ENCODE results near the gene ZNF525.
"Not testable (repeated sequence)": the region's sequence is repeated elsewhere in the genome, so short reads cannot be mapped to it uniquely, and the experiment has no call there.

DNA sequence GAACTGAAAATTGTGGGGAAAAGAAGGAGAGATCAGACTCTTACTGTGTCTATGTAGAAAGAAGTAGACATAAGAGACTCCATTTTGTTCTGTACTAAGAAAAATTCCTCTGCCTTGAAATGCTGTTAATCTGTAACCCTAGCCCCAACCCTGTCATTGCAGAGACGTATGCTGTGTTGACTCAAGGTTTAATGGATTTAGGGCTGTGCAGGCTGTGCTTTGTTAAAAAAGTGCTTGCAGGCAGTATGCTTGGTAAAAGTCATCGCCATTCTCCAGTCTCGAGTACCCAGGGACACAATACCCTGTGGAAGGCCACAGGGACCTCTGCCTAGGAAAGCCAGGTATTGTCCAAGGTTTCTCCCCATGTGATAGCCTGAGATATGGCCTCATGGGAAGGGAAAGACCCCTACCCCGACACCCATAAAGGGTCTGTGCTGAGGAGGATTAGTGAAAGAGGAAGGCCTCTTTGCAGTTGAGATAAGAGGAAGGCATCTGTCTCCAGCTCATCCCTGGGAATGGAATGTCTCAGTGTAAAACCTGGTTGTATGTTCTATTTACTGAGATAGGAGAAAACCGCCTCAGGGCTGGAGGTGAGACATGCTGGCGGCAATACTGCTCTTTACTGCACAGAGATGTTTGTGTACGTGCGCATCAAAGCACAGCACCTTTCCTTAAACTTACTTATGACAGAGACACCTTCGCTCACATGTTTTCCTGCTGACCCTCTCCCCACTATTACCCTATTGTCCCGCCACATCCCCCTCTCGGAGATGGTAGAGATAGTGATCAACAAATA is 55.2 kb downstream of the ZNF525 start:
- not testable (repeated sequence) for TF ChIP-seq CTCF, POLR2A (IDR thresholded peaks at IDR 0.05)
